ENCODE results near the gene HADHB.

The HADHB gene

GRCh38 chr2:26223018-26223417 lies 21.7 kb upstream of the HADHB start:
- no peak overlapping the region for H3K4me3 Mint-ChIP-seq
- H3K27ac Mint-ChIP-seq: no peak overlapping the region
- H3K4me1 Mint-ChIP-seq: no peaks in the 10 kb centered on the region
- H3K36me3 Mint-ChIP-seq (ENCODE audit: low read depth): peaks cover 71% of the 10 kb centered on the region
- H3K9me3 Mint-ChIP-seq: peaks cover 9% of the 10 kb centered on the region
- no peak for TF ChIP-seq CTCF (IDR thresholded peaks at IDR 0.05; ENCODE audit: unreplicated experiment in 3 of 3)
- no peaks in the 10 kb centered on the region for H3K27me3 Mint-ChIP-seq (ENCODE audit: low read depth)

GRCh38 chr2:26224095-26224494 lies 20.6 kb upstream of the HADHB start:
- Mint-ChIP-seq H3K27me3 (ENCODE audit: low read depth) (no peaks in the 10 kb centered on the region), H3K4me1 (no peaks in the 10 kb centered on the region), H3K27ac (no peak overlapping the region), H3K4me3 (no peak overlapping the region), H3K9me3 (peaks cover 3% of the 10 kb centered on the region), H3K36me3 (ENCODE audit: low read depth) (peaks cover 71% of the 10 kb centered on the region)
- TF ChIP-seq CTCF (IDR thresholded peaks at IDR 0.05; ENCODE audit: unreplicated experiment in 3 of 3): no peak

- H3K27me3 Mint-ChIP-seq (ENCODE audit: low read depth): no peaks in the 10 kb centered on the region
- H3K9me3 Mint-ChIP-seq: peaks cover 3% of the 10 kb centered on the region
- peaks cover 79% of the 10 kb centered on the region for H3K36me3 Mint-ChIP-seq (ENCODE audit: low read depth)
- H3K4me3 Mint-ChIP-seq: no peak overlapping the region
- H3K27ac Mint-ChIP-seq: no peak overlapping the region
- H3K4me1 Mint-ChIP-seq: no peaks in the 10 kb centered on the region
- no peak for TF ChIP-seq CTCF (IDR thresholded peaks at IDR 0.05; ENCODE audit: unreplicated experiment in 3 of 3)
These were observed 15.1 kb upstream of the HADHB start for GRCh38 chr2:26229595-26229994.

- peaks cover 3% of the 10 kb centered on the region for H3K9me3 Mint-ChIP-seq
- H3K36me3 Mint-ChIP-seq (ENCODE audit: low read depth): peaks cover 80% of the 10 kb centered on the region
- H3K4me1 Mint-ChIP-seq: no peaks in the 10 kb centered on the region
- no peaks in the 10 kb centered on the region for H3K27me3 Mint-ChIP-seq (ENCODE audit: low read depth)
- TF ChIP-seq CTCF (IDR thresholded peaks at IDR 0.05; ENCODE audit: unreplicated experiment in 3 of 3): no peak
- no peak overlapping the region for H3K27ac Mint-ChIP-seq
- H3K4me3 Mint-ChIP-seq: no peak overlapping the region
These were observed 13.9 kb upstream of the HADHB start for GRCh38 chr2:26230806-26231205.

- Mint-ChIP-seq H3K4me1 (no peaks in the 10 kb centered on the region), H3K9me3 (no peaks in the 10 kb centered on the region), H3K36me3 (ENCODE audit: low read depth) (peaks cover 51% of the 10 kb centered on the region), H3K27me3 (ENCODE audit: low read depth) (no peaks in the 10 kb centered on the region), H3K27ac (no peak overlapping the region), H3K4me3 (no peak overlapping the region)
- TF ChIP-seq CTCF (IDR thresholded peaks at IDR 0.05; ENCODE audit: unreplicated experiment in 3 of 3): peak in 2 of 3 experiments; percentile 19 to 28
These were observed 9.7 kb upstream of the HADHB start for GRCh38 chr2:26235089-26235488.

- no peak for TF ChIP-seq CTCF (IDR thresholded peaks at IDR 0.05; ENCODE audit: unreplicated experiment in 3 of 3)
- Mint-ChIP-seq H3K36me3 (ENCODE audit: low read depth) (peaks cover 34% of the 10 kb centered on the region), H3K4me1 (peaks cover 17% of the 10 kb centered on the region), H3K4me3 (no peak overlapping the region), H3K9me3 (no peaks in the 10 kb centered on the region), H3K27me3 (ENCODE audit: low read depth) (no peaks in the 10 kb centered on the region), H3K27ac (no peak overlapping the region)
These were observed 6.9 kb upstream of the HADHB start for GRCh38 chr2:26237868-26238267.
